ENCODE measurements around the gene GAPDH.

GRCh38 chr12:6522193-6522592 lies 12.1 kb upstream of the GAPDH start:
- no peak for TF ChIP-seq CTCF (IDR thresholded peaks at IDR 0.05)
- no peak for TF ChIP-seq POLR2A (IDR thresholded peaks at IDR 0.05)

Data from uterus (tissue), 2 donors.